Activated T-helper 2 cell treated with anti-CD3 and anti-CD28 coated beads, Interferon-gamma antibody, Interleukin-2, Interleukin-4, amounts not matched to agents 10 μg/mL and 5 μg/mL and 100 μg/mL, durations not matched to agents 14 hours and 24 hours and 36 hours (primary cell): Measurements from ENCODE around the gene CD248. TPM values are rescaled to one million over a fixed set of nuclear protein-coding genes. Genes with fewer than 3 reads are reported as not detected.

Source experiments
- total RNA-seq: library from RNA; stranded (reverse); gene quantifications from 2 replicates; pipeline ENCODE4 v1.2.3, GENCODE V29; 2022

CD248 gene
- total RNA-seq, 1 donor from 2014 or later, result not detected

Other genes with a start within 250 kb of the CD248 start
- gene PACS1, start 246.8 kb downstream of the CD248 start, total RNA-seq, result 75.6 and 83.7 TPM in 2 replicates
- gene KLC2, start 59.3 kb downstream of the CD248 start, total RNA-seq, result 48.3 and 51.9 TPM in 2 replicates
- 134 and 139 TPM in 2 replicates for gene RAB1B, start 48.4 kb downstream of the CD248 start, total RNA-seq
- 0.91 and 1.5 TPM in 2 replicates for gene CNIH2, start 38.9 kb downstream of the CD248 start, total RNA-seq
- gene YIF1A, start 27.9 kb downstream of the CD248 start, total RNA-seq, result 78.9 and 85.2 TPM in 2 replicates
- not detected in 2 replicates for gene TMEM151A, start 25.1 kb downstream of the CD248 start, total RNA-seq
- 1.5 and 1.6 TPM in 2 replicates for gene RIN1, start 19.4 kb upstream of the CD248 start, total RNA-seq
- gene BRMS1, start 28.1 kb upstream of the CD248 start, total RNA-seq, result 45.1 and 46.0 TPM in 2 replicates
- gene B4GAT1, start 30.6 kb upstream of the CD248 start, total RNA-seq, result 10.5 and 11.0 TPM in 2 replicates
- 18.7 and 19.1 TPM in 2 replicates for gene SLC29A2, start 54.7 kb upstream of the CD248 start, total RNA-seq
- gene NPAS4, start 104.0 kb upstream of the CD248 start, total RNA-seq, result 0.09 and 0.16 TPM in 2 replicates
- 92.9 and 96.1 TPM in 2 replicates for gene MRPL11, start 121.8 kb upstream of the CD248 start, total RNA-seq
- gene PELI3, start 149.9 kb upstream of the CD248 start, total RNA-seq, result 14.6 and 15.7 TPM in 2 replicates
- gene DPP3, start 163.4 kb upstream of the CD248 start, total RNA-seq, result 109 and 119 TPM in 2 replicates
- gene BBS1, start 193.6 kb upstream of the CD248 start, total RNA-seq, result 12.6 and 14.9 TPM in 2 replicates
- gene ZDHHC24, start 229.0 kb upstream of the CD248 start, total RNA-seq, result 14.0 and 14.4 TPM in 2 replicates
- gene ACTN3, start 229.9 kb upstream of the CD248 start, total RNA-seq, result 0.07 and 0.14 TPM in 2 replicates